Suppressor macrophage (primary cell): ENCODE results near the gene POLE.

Source experiments
- DNase-seq, 4 experiments: peaks; one replicate each; pipeline ENCODE4 v3.0.0-alpha.2; 2020 to 2022

POLE gene

DNA sequence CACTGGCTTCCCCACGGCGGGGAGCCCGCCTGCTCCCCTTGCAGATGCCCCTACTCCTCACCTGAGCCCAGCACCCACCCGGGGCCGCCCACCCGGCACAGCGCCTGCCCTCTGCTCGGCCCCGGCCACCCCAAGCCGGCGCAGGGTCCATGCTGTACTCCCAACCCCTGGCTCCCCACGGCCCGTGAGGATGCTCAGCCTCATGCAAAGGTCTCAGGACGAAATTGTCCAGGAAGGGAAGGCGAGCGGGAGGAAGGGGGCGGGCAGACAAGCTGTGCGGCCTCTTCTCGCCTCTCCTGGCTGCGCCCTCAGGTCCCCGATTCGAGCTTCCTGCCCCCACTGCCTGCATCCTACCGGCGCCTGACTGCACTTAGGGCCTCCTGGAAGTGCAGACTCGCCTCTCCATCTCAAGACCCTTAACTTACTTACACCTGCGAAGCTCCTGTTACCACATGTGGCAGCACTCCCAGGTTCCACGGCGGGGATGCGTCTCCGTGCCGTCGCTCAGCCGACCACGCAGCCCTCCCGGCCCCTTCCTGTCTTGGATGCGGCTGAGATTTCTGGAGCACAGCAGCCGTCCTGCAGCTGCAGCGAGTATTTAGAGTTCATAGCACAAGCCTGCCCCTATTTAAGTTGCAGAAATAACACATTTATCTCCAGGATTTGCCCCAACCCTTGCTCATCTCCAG, 94.7 kb downstream of the POLE start:
- DNase-seq = no peak

DNA sequence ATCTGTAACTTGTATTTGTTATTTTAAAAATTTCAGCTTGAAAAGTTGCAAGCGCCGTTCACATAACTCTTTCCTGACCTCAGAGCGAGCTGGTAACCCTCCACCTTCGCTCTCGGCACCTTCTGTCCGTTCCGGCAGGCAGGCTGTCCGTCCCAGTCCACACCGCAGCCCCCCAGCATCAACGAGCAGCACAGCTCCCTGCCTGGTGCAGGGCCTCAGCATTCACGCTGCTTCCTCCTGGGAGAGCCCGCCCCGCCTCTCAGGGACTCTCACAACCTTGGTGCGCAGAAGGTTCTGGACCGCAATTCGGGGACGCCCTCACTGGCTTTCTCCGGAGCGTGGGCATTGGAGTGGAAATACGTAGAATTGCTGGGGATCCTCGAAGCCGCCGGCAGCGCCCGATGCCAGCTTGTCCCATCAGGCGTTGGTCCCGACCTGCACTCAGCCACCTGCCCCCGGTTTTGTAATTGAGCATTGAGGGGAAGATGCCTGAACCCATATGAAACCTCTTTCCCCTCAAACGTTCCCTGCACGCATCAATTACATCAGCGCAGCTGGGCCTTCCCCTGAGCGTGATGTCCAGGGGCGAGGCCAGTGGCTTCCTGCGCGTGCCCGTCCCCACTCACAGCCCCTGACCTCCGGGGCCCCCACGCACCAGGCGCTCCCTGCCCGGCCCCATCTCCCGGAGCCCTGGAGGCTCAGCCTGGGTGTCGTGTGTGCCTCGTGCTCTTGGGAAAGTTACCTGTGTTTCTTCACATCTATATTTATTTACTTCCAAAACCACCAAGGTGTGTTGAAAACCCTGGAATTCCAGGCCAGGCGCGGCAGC, 95.8 kb downstream of the POLE start:
- DNase-seq = no peak

DNA sequence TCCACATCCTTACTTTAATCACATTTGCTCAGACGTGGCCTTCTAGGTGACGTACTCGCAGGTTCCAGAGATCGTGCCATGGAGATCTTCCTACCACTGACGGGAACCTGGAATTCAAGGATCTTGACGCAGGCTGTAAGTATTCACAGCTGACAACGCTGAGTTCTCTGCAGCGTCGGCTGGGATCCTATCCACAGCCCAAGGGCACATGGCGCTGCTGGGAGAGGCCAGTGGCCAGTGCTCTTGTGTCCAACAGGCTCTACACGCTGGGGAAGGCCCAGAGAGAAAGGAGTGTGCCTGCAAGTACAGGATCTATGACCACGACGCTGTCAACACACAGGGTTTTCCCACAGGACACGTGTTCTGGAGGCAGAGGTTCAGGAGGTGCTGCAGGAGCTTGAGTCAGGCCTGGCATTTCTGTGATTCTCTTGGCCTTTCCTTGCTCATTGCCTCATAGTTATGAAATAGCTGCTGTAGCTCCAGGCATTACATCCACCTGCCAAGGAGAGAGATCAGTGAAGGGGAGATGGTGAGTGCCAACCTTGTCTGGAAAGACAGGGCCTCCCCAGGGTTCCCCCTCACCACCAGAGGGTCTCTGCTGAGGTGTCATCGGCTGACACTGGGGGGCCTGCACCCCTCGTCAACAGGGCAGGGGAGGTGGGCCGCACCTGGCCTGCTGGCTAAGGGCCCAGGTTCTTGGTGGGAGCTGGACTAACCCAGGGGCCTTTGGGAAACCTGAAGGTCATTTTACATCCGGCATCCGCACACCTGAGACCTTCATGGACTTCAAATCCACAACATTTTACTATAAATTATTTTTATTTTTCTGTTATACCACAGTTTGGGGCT, 98.1 kb downstream of the POLE start:
- DNase-seq = no peak

DNA sequence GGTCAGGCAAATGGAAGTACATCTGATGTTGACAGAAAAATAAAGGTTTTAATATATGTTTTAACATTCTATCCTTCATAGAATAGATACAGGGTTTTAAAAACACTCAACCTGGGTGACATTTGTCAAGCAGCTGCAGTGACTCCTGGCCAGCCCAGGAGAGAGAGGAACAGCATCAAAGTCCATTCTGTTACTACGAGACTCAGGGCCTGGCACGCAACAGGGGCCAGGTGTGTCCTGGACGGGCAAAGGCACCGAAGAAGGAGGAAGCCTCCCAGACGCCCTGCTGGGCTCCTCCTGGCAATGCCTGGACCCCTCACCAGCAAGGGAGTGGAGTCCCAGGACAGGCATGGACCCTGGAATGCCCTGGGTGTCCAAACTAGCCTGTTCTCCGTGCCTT, 98.8 kb downstream of the POLE start:
- DNase-seq = no peak

DNA sequence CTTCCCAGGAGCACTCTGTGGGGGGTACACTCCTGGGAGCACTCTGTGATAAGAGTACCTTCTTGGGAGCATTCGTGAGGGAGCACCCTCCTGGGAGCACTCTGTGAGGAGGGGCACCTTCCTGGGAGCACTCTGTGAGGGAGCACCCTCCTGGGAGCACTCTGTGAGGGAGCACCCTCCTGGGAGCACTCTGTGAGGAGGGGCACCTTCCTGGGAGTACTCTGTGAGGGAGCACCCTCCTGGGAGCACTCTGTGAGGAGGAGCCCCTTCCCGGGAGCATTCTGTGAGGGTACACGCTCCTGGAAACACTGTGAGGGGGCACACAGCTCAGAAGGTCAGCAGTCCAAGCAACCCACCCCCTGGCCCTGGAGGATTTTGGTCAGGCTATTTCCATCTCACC, 99.4 kb downstream of the POLE start:
- no peak for DNase-seq

DNA sequence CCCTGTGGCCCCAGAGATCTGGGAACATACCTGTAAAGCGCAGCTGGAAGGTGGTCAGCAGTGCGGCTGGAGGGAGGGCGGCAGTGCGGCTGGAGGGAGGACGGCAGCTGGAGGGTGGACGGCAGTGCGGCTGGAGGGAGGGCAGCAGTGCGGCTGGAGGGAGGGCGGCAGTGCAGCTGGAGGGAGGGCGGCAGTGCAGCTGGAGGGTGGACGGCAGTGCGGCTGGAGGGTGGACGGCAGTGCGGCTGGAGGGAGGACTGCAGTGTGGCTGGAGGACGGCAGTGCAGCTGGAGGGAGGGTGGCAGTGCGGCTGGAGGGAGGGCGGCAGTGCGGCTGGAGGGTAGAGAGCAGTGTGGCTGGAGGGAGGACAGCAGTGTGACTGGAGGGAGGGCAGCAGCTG, 100.2 kb downstream of the POLE start:
- DNase-seq = no peak

DNA sequence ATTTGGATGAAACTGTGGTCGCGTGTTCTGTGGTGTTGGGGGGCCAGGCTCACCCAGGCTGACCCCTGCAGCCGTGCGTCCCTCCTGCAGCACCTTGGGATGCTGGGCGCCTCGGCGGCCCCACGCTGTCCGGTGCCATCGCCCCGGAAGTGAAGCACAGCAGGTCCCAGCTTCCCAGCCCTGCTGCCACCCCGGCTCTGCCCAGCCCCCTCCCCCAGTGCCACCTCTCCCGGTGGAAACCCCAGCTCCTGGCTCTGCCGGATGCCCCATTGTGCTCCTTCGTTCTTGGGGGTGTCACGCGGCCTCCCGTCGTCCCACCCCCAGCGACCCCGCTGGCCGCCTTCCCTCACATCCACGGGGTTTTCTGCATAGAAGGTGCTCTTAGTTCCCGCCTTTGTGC, 102.0 kb downstream of the POLE start:
- DNase-seq = no peak

DNA sequence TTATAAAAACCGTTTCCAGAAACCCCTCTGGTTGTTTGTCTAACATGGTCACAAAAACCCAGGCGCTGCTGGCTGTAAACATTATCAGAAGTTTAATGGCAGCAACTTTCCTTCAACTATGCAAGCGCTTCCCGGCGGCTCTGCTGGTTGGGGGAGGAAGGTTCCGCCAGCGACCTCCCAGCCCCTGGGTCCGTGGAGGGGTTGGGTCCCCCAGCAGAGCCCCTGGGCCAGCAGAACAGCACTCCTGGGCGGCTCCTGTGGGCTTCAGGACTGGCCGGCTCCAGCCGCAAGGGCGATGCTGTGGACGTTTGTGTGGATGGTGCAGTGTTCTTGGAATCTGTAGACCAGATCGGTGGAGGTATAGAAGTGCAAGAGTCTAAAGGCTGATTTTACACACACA, 102.7 kb downstream of the POLE start:
- DNase-seq = no peak

DNA sequence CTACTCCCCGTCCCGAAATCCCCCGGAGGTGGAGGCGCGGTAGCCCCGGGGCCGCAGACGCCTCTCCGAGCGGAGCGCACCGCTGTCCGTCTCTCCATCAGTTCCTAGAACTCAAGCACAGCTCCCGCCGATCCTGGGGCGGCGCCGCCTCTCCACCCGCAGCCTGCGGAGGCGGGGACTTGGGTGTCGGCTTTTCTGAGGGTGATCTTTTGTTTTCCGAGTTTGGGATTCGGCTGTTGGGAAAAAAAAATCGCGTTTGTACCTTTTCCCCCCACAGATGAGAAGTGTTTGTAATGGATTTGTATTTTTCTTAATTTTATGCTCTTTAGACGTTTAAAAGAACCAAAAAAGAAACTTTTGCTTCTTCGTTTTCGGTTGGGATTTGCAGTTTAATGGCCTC, 103.4 kb downstream of the POLE start:
- DNase-seq = no peak

DNA sequence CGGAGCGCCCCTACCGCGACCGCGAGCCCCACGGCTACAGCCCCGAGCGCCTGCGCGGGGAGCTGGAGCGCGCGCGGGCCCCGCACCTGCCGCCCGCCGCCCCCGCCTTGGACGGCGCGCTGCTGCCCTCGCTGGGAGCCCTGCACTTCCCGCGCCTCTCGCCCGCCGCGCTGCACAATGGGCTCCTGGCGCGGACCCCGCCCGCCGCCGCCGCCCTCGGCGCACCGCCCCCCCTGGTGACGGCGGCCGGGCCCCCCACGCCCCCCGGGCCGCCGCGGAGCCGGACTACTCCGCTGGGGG, 103.8 kb downstream of the POLE start:
- DNase-seq = no peak

DNA sequence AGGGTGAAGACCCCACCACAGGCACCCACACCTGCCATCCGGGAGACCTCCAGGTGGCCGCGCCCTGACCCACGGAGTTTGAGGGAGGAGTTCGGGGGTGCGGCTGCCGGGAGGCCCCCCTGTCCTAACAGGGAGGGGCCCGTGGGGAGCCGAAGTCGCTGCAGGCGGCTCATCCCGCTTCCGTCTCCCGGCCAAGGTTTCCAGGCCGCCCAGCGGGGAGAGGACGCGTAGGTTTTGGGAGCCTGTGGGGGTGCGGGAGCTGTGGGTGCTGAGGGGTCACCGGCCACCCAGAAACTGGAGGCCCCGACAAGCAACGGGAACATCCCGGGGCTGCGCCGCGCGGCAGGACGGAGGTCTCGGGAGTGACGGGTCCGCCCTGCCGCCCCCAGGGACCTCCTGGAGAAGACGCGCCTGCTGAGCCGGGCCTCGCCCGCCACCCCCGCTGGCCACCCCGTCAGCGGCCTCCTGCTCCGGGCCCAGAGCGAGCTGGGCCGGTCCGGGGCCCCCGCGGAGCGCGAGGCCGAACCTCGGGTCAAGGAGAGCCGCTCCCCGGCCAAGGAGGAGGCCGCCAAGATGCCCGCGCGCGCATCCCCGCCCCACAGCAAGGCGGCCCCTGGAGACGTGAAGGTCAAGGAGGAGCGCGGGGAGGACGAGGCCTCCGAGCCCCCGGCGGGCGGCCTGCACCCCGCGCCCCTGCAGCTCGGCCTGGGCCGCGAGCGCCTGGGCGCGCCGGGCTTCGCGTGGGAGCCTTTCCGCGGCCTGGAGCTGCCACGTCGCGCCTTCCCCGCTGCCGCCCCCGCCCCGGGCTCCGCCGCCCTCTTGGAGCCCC, 104.3 kb downstream of the POLE start:
- DNase-seq = no peak

DNA sequence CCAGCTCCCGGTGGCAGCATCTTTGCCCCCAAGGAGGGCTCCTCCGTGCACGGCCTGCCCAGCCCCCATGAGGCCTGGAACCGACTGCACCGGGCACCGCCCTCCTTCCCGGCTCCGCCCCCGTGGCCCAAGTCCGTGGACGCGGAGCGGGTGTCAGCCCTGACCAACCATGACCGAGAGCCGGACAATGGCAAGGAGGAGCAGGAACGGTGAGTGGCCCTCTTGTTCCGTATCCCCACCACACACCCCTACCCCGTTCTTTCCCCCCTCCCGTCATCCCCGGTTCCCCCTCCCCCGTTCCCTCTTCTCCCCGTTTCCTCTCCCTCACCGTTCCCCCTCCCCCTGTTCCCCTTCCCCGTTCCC, 105.1 kb downstream of the POLE start:
- DNase-seq = no peak

DNA sequence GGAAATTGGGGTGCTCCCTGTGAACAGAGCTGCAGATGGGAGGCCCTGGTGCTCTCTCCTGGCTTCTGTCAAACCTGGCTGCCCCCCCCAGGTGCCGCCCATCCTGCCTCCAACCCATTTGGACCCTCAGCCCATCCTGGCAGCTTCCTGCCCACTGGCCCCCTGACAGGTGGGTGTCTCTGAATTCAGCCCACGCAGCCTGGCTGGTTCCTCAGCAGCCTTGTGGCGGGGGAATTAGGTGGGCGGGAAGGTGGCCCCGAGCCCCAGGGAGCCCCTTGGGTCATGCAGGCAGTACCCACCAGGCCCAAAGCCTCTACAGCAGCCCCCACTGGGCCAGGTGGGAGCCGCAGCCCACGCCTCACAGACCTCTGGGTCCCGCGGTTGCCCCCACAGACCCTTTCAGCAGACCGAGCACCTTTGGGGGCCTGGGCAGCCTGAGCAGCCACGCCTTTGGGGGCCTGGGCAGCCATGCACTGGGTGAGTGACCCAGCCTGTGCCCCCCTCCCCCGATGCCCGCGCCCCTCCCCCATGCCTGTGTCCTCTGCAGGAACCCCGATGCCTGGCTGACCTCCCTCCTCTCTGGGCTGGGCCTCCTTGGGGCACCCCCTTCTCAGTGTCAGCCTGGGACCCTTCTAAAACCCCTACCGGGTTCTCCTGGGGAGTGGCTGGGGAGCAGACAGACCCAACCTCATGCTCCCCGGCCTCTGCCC, 105.6 kb downstream of the POLE start:
- DNase-seq = no peak

DNA sequence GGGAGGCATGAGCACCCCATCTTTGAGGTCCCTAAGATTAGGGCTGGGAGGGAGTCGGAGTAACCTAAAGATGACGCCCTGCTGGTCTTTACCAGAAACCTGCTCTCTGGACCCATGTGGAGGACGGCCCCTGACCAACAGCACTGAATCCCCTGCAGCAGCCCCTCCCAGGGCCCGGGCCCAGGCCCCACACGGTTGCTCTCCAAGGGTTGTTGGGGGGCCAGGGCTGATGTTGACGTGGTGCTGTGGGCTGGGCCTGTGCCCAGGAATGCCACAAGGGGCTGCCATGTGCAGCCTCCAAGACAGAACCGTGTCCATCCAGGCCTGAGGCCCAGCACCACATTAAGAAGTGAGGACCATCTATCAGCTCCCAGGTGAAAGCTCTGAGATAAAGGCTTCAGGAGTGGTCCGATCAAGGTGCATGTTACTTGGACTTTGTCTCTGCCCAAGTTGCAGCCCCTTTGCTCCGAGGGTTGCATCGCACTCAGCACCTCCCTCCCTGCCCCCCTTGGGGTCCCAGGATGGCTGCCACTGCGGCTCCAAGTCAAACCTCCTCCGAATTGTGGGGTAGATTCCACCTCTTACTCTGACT, 106.3 kb downstream of the POLE start:
- DNase-seq = no peak

DNA sequence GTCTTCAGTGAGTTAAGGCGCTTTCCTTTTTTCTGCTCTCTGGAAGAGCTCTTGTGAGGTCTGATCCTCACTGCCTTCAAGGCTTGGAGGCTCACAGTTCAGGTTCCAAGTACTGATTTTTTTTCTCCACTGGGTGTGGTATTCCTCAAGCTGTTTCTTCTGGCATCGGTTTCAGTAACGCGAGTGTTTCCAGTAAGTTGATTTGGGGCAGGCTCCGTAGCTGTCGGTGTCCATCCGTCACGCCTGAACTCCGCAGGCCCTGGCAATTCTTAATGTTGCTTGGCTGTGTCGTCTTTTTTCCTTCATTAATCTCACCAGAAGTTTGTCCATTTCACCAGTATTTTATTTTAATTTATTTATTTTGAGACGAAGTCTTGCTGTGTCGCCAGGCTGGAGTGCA, 107.4 kb downstream of the POLE start:
- DNase-seq = no peak

DNA sequence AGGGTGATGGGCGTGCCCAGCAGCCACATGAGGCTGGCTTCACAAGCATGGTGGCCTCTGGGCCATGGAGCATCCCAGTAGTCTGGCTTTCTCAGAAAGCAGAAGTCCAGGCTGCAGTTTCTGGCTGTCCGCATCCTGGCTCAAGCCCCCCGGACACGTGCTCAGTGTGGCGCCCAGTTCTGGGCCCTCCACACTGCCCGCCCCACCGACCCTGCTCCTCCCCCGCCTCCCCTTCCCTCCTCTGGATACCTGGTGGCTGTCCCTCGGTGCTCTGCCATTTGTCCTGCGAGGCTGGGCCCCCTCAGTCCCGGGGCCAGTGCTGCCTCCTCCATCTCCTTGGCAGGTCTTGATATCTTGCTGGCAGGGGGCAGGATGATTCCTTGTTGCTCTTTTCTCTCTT, 108.3 kb downstream of the POLE start:
- no peak for DNase-seq

DNA sequence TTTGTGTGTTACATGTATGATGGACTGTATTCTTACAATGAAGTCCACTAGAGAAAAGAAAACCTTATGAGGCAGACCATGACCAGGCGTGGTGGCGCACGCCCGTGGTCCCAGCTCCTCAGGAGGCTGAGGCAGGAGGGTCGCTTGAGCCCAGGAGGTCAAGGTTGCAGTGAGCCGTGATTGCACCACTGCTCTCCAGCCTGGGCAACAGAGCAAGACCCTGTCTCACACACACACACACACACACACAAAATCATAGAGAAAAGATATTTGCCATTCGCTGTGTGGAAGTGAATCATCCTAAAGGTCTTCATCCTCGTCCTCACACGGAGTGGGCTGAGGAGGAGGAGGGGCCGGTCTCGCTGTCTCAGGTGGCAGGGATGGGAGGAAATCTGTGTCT, 109.0 kb downstream of the POLE start:
- DNase-seq = no peak

DNA sequence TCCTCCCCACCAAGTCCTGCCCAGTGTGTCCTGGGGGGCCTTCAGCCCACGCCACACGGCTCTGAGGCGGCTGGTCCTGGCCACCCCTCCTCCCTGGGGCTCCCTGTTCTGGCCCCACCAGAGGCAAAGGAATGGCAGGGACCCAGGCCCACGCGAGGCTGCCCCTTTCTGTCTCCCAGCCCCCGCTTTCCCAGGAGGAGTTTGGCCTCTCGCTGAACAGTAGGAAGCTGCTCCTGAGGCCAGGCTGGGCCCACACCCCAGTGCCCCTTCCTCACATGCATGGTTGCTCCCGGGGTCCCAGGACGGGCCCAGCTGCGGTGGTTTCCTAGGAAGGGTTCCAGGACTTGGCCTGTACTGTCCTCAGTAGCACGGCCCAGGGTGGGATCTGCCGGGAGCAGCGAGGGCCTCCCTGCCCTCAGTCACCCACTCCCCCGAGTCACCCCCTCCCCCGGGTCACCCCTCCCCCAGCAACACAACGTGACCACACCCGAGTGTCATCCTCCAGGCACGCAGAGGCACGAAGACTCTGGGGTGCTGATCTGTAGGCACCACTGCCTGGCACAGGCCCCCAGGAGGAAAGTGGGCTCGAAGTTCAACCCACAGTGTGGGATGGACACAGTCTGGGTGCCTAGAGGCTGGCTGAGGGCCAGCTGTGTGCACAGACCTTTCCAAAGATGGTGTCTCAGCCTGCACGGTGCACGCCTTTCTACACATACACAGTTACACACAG, 109.8 kb downstream of the POLE start:
- no peak for DNase-seq

DNA sequence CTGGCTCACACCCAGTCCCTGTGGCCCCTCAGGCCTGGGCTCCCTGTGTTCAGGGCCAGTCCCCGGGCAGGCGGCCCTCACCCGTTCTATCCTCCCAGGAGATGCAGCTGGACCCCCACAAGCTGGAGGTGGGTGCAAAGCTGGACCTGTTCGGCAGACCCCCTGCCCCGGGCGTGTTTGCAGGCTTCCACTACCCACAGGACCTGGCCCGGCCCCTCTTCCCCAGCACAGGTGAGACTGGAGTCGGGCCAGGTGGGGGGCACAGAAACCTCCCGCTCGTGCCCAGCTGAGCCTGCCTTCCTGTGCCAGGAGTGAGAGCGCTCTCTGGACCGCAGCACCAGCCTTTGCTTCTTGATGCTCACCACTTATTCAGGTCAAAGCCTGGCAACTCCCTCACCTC, 110.4 kb downstream of the POLE start:
- DNase-seq = no peak

DNA sequence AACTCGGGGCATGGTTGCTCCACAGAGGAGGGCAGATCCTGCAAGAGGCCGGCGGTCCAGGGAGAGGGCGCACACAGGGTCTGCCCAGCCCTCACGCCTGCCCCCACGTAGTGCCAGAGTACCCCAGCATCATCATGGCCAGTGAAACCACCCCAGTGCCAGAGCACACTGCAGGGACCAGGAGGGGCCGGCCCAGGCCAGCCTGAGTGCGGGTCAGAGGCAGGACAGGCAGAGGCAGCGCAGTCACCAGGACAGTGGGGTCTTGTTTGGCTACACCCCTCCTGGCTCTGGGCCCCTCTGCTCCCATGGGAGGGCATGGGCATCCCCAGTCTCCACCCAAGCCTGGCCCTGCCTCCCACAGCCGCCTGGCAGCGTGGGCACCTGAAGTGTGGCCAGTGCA, 111.5 kb downstream of the POLE start:
- DNase-seq = no peak
